K562 (cell line): ENCODE measurements around the gene ATF4. TPM values are rescaled to one million over a fixed set of nuclear protein-coding genes. Genes with fewer than 3 reads are reported as not detected.
A peak's percentile ranks its signal among the peaks of the same experiment; 100 is the strongest.

Experiments
- BCL6 ChIP-seq: fragments of 250-450 bp; sonication (Bioruptor Pico); IDR thresholded peaks from 2 replicates; pipeline ENCODE4 v1.4.0; 2020
- CBFA2T2 ChIP-seq: fragments of 450-650 bp; conservative IDR thresholded peaks from 2 replicates; pipeline ENCODE4 v1.6.1; 2017; ENCODE audit warnings: mild to moderate bottlenecking
- HCFC1 ChIP-seq: IDR thresholded peaks from 2 replicates; pipeline ENCODE4 v1.6.1; 2012; ENCODE audit warnings: low read depth, low read length, improper control_type of control experiment
- HDAC8 ChIP-seq: fragments of 450-650 bp; IDR thresholded peaks from 2 replicates; pipeline ENCODE4 v1.6.1; 2016; ENCODE audit warnings: mild to moderate bottlenecking, missing genetic modification characterization, moderate library complexity, missing compliant biosample characterization
- NFIX ChIP-seq: fragments of 250-450 bp; sonication (Bioruptor Pico); IDR thresholded peaks from 2 replicates; pipeline ENCODE4 v1.4.0; 2020; ENCODE audit warnings: low read depth, mild to moderate bottlenecking, moderate library complexity
- PTBP1 ChIP-seq: fragments of 200-400 bp; formaldehyde crosslinking; IDR thresholded peaks from 2 replicates; pipeline ENCODE4 v1.6.1; 2017; ENCODE audit warnings: low read depth, low read length
- SNIP1 ChIP-seq: fragments of 450-650 bp; IDR thresholded peaks from 2 replicates; pipeline ENCODE4 v1.7.1; 2017; ENCODE audit warnings: low read depth, mild to moderate bottlenecking
- ZNF175 ChIP-seq: fragments of 200-800 bp; sonication (Bioruptor generic); IDR thresholded peaks from 2 replicates; pipeline ENCODE4 v1.6.1; 2016; ENCODE audit warnings: low read depth, mild to moderate bottlenecking, missing genetic modification characterization, missing compliant biosample characterization
- ZNF584 ChIP-seq: fragments of 200-800 bp; sonication (Bioruptor generic); IDR thresholded peaks from 2 replicates; pipeline ENCODE4 v1.6.1; 2016; ENCODE audit warnings: low read depth, mild to moderate bottlenecking, missing genetic modification characterization, missing compliant biosample characterization
- ZNF644 ChIP-seq: fragments of 200-800 bp; sonication (Bioruptor generic); IDR thresholded peaks from 2 replicates; pipeline ENCODE4 v1.6.1; 2016; ENCODE audit warnings: low read depth, missing genetic modification characterization, missing compliant biosample characterization
- ZNF695 ChIP-seq: fragments of 450-650 bp; formaldehyde crosslinking; IDR thresholded peaks from 2 replicates; pipeline ENCODE4 v1.4.0; 2020; ENCODE audit warnings: mild to moderate bottlenecking, moderate library complexity
- polyA plus RNA-seq, 8 experiments: library from polyadenylated mRNA; depleted of rRNA in 4 of 8; stranded (reverse) in 5 of 8; unstranded in 3 of 8; fragments of >200 nt; fragmentation: Nextera tagmentation in 2 of 8; fragmentation: Illumina TruSeq in 1 of 8; extraction: Ambion mirVana in 2 of 8; extraction: Trizol in 1 of 8; gene quantifications; 2 replicates each; pipeline versions ENCODE4 v1.2.1 to v1.2.3, GENCODE V29; 2011 to 2014; ENCODE audit warnings: inconsistent platforms in 1 of 8, missing spikeins in 1 of 8
- total RNA-seq, 7 experiments: library from RNA; depleted of rRNA in 6 of 7; stranded (reverse); fragments of >200 nt in 6 of 7; fragmentation: Illumina TruSeq in 2 of 7; extraction: Trizol in 2 of 7; gene quantifications; 2 replicates each; pipeline versions ENCODE4 v1.2.1 to v1.2.3, GENCODE V29; 2011 to 2021; ENCODE audit warnings: low replicate concordance in 1 of 7
- TF ChIP-seq, protein P1 (sequence below), 2 experiments: fragments of 450-650 bp; IDR thresholded peaks; 2 replicates each; pipeline ENCODE4 v1.6.1; 2016; ENCODE audit warnings: mild to moderate bottlenecking in 2 of 2, borderline replicate concordance in 1 of 2, low read depth in 1 of 2, moderate library complexity in 1 of 2
- TF ChIP-seq, protein P2 (sequence below): sonication (generic); formaldehyde crosslinking; IDR thresholded peaks from 2 replicates; pipeline ENCODE4 v1.8.0; 2023; ENCODE audit warnings: mild to moderate bottlenecking, missing genetic modification reagents
- TF ChIP-seq, protein P3 (sequence below): fragments of 450-650 bp; IDR thresholded peaks from one replicate; pipeline ENCODE4 v1.6.1; 2018; ENCODE audit warnings: mild to moderate bottlenecking, moderate library complexity; ENCODE audit not compliant: partially characterized antibody
- TF ChIP-seq, protein P4 (sequence below): conservative IDR thresholded peaks from 2 replicates; pipeline ENCODE4 v1.6.1; 2011; ENCODE audit warnings: low read depth, mild to moderate bottlenecking, low read length; ENCODE audit not compliant: control insufficient read depth

The ATF4 gene
- total and polyA plus RNA-seq, 9 of the 15 experiments (the other 6 are each of a cell fraction or from before 2014, with no cell fraction given) = 93.1 to 723 (median 355) TPM

DNA sequence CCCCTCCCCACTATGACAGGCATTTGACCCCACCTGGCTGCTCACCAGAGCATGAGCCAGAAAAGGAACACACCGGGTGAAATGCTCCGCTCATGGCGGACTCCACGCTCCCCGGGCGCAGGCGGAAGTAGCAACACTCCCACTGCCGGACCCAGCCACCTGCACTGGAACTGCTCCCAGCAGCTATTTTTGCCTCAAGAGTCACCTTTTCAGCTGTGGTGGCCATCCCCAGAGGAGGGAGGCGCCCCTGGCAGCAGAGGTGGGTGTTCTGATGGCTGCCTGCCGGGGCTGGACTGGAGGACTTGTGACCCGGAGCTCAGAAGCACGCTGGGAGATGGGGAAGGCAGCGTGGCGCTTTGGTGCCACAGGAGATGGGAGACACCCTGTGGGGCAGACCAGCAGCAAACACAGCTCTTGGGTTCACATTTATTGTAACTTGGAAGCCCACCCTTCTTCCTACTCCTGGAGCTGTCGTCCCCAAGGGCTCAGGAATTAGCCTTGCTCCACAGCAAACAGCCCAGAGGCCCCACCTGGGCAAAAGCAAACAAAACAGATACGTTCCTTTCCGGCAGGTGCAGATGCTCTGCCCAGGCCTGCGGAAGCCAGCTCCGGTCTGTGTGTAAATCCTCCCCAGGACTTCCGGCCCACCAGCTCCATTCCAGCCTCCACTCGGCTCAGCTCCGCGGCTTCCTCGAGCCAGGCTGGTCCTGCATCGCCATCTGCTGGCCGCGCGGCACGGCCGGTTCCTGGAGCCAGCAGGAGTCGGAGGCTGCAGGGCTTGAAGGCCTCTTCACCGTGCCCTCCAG, 8.5 kb downstream of the ATF4 start (continued):
- no peak for TF ChIP-seq SNIP1
- no peak for TF ChIP-seq ZNF695 (CRISPR knock-in tag)
- no peak for TF ChIP-seq CBFA2T2
- TF ChIP-seq, protein P1, sequence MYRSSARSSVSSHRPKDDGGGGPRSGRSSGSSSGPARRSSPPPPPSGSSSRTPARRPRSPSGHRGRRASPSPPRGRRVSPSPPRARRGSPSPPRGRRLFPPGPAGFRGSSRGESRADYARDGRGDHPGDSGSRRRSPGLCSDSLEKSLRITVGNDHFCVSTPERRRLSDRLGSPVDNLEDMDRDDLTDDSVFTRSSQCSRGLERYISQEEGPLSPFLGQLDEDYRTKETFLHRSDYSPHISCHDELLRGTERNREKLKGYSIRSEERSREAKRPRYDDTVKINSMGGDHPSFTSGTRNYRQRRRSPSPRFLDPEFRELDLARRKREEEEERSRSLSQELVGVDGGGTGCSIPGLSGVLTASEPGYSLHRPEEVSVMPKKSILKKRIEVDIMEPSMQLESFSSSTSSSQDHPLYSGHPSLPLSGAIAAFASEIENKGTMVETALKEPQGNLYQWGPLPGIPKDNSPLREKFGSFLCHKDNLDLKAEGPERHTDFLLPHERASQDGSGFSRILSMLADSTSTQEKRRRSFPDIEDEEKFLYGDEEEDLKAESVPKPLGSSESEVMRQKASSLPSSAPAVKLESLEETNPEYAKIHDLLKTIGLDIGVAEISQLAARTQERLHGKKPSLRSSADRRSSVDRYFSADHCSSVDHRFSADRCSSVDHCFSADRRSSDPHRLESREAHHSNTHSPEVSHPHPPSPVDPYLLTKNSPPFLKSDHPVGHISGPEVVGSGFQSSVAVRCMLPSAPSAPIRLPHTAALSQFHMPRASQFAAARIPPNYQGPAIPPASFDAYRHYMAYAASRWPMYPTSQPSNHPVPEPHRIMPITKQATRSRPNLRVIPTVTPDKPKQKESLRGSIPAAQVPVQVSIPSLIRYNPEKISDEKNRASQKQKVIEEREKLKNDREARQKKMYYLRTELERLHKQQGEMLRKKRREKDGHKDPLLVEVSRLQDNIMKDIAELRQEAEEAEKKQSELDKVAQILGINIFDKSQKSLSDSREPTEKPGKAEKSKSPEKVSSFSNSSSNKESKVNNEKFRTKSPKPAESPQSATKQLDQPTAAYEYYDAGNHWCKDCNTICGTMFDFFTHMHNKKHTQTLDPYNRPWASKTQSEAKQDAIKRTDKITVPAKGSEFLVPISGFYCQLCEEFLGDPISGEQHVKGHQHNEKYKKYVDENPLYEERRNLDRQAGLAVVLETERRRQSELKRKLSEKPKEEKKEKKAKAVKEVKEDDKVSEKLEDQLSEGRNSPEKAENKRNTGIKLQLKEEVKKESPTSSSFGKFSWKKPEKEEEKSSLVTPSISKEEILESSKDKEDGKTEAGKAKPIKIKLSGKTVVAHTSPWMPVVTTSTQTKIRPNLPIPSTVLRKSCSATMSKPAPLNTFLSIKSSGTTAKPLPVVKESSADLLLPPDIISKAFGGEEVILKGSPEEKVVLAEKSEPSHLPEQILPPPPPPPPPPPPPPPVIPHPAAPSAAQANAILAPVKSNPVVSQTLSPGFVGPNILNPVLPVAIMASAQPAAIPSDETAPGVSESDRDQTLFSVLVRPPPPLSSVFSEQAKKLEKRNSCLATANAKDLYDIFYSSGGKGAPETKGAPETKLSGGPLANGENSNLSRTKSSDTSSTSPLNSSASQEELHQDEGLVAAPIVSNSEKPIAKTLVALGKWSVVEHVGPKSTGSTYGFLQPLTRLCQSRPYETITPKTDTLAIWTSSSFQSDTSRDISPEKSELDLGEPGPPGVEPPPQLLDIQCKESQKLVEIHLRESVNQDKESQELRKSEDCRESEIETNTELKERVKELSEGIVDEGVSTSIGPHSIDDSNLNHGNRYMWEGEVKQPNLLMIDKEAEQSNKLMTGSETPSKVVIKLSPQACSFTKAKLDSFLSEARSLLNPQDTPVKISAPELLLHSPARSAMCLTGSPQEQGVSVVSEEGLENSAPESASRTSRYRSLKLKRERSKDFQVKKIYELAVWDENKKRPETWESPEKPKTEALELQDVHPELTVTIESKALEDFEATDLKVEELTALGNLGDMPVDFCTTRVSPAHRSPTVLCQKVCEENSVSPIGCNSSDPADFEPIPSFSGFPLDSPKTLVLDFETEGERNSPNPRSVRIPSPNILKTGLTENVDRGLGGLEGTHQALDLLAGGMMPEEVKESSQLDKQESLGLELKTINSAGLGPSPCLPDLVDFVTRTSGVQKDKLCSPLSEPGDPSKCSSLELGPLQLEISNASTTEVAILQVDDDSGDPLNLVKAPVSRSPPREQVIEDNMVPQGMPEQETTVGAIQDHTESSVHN (IDR thresholded peaks at IDR 0.05; ENCODE audit: borderline replicate concordance in 1 of 2, low read depth in 1 of 2) = no peak
- TF ChIP-seq HDAC8 (tag) = no peak
- peak; percentile 39; the same call in 1 of the 2 replicates for TF ChIP-seq HCFC1
- no peak for TF ChIP-seq ZNF644 (tag)
- no peak for TF ChIP-seq ZNF584
- TF ChIP-seq ZNF175 (CRISPR knock-in tag) = no peak
- TF ChIP-seq, protein P2, sequence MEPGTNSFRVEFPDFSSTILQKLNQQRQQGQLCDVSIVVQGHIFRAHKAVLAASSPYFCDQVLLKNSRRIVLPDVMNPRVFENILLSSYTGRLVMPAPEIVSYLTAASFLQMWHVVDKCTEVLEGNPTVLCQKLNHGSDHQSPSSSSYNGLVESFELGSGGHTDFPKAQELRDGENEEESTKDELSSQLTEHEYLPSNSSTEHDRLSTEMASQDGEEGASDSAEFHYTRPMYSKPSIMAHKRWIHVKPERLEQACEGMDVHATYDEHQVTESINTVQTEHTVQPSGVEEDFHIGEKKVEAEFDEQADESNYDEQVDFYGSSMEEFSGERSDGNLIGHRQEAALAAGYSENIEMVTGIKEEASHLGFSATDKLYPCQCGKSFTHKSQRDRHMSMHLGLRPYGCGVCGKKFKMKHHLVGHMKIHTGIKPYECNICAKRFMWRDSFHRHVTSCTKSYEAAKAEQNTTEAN (CRISPR knock-in tag) = peak; percentile 82; the same call in 1 of the 2 replicates
- TF ChIP-seq, protein P3, sequence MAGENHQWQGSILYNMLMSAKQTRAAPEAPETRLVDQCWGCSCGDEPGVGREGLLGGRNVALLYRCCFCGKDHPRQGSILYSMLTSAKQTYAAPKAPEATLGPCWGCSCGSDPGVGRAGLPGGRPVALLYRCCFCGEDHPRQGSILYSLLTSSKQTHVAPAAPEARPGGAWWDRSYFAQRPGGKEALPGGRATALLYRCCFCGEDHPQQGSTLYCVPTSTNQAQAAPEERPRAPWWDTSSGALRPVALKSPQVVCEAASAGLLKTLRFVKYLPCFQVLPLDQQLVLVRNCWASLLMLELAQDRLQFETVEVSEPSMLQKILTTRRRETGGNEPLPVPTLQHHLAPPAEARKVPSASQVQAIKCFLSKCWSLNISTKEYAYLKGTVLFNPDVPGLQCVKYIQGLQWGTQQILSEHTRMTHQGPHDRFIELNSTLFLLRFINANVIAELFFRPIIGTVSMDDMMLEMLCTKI = no peak
- TF ChIP-seq PTBP1 = no peak
- TF ChIP-seq BCL6 (CRISPR knock-in tag) = no peak
- TF ChIP-seq, protein P4, sequence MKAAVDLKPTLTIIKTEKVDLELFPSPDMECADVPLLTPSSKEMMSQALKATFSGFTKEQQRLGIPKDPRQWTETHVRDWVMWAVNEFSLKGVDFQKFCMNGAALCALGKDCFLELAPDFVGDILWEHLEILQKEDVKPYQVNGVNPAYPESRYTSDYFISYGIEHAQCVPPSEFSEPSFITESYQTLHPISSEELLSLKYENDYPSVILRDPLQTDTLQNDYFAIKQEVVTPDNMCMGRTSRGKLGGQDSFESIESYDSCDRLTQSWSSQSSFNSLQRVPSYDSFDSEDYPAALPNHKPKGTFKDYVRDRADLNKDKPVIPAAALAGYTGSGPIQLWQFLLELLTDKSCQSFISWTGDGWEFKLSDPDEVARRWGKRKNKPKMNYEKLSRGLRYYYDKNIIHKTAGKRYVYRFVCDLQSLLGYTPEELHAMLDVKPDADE = peak; percentile 76
- no peak for TF ChIP-seq NFIX (CRISPR knock-in tag)
